Measurements from ENCODE around the gene JMJD1C.
"Not testable (repeated sequence)": the region's sequence is repeated elsewhere in the genome, so short reads cannot be mapped to it uniquely, and the experiment has no call there.

JMJD1C gene

GRCh38 chr10:63304146-63304545, 161.6 kb downstream of the JMJD1C start:
- Histone ChIP-seq H3K27me3 (replicated peaks; ENCODE audit: control insufficient read depth, insufficient read depth, low read length) (no peaks in the 10 kb centered on the region), H3K4me3 (replicated peaks; ENCODE audit: low read depth, low read length) (no peak overlapping the region), H3K36me3 (ENCODE audit: control insufficient read depth, insufficient read depth, low read length) (no peaks in the 10 kb centered on the region)
- no peak for TF ChIP-seq CTCF (IDR thresholded peaks at IDR 0.05; ENCODE audit: insufficient read depth, low read length, poor library complexity, severe bottlenecking)
- DNase-seq (ENCODE audit: extremely low read depth, insufficient read length) = no peak

- no peaks in the 10 kb centered on the region for H3K36me3 ChIP-seq (ENCODE audit: control insufficient read depth, insufficient read depth, low read length)
- no peak overlapping the region for H3K4me3 ChIP-seq (replicated peaks; ENCODE audit: low read depth, low read length)
- TF ChIP-seq CTCF (IDR thresholded peaks at IDR 0.05; ENCODE audit: insufficient read depth, low read length, poor library complexity, severe bottlenecking) = no peak
- no peaks in the 10 kb centered on the region for H3K27me3 ChIP-seq (replicated peaks; ENCODE audit: control insufficient read depth, insufficient read depth, low read length)
- DNase-seq (ENCODE audit: extremely low read depth, insufficient read length) = no peak
Measured at GRCh38 chr10:63300801-63301200, 165.0 kb downstream of the JMJD1C start.

GRCh38 chr10:63297941-63298340, 167.8 kb downstream of the JMJD1C start:
- no peak for TF ChIP-seq CTCF (IDR thresholded peaks at IDR 0.05; ENCODE audit: insufficient read depth, low read length, poor library complexity, severe bottlenecking)
- Histone ChIP-seq H3K4me3 (replicated peaks; ENCODE audit: low read depth, low read length) (no peak overlapping the region), H3K27me3 (replicated peaks; ENCODE audit: control insufficient read depth, insufficient read depth, low read length) (no peaks in the 10 kb centered on the region), H3K36me3 (ENCODE audit: control insufficient read depth, insufficient read depth, low read length) (no peaks in the 10 kb centered on the region)
- DNase-seq (ENCODE audit: extremely low read depth, insufficient read length) = no peak

GRCh38 chr10:63294781-63295180, 171.0 kb downstream of the JMJD1C start:
- Histone ChIP-seq H3K4me3 (replicated peaks; ENCODE audit: low read depth, low read length) (no peak overlapping the region), H3K27me3 (replicated peaks; ENCODE audit: control insufficient read depth, insufficient read depth, low read length) (no peaks in the 10 kb centered on the region)
- TF ChIP-seq CTCF (IDR thresholded peaks at IDR 0.05; ENCODE audit: insufficient read depth, low read length, poor library complexity, severe bottlenecking) = no peak

GRCh38 chr10:63292847-63293246, 172.9 kb downstream of the JMJD1C start:
- not testable (repeated sequence) for H3K27me3 ChIP-seq (replicated peaks; ENCODE audit: control insufficient read depth, insufficient read depth, low read length); H3K4me3 ChIP-seq (replicated peaks; ENCODE audit: low read depth, low read length); DNase-seq (ENCODE audit: extremely low read depth, insufficient read length); H3K36me3 ChIP-seq (ENCODE audit: control insufficient read depth, insufficient read depth, low read length)

More at GRCh38 chr10:63294781-63295180, 171.0 kb downstream of the JMJD1C start:
- no peak for DNase-seq (ENCODE audit: extremely low read depth, insufficient read length)
- no peaks in the 10 kb centered on the region for H3K36me3 ChIP-seq (ENCODE audit: control insufficient read depth, insufficient read depth, low read length)

GRCh38 chr10:63288170-63288569, 177.6 kb downstream of the JMJD1C start:
- no peaks in the 10 kb centered on the region for H3K36me3 ChIP-seq (ENCODE audit: control insufficient read depth, insufficient read depth, low read length)
- no peaks in the 10 kb centered on the region for H3K27me3 ChIP-seq (replicated peaks; ENCODE audit: control insufficient read depth, insufficient read depth, low read length)
- no peak for TF ChIP-seq CTCF (IDR thresholded peaks at IDR 0.05; ENCODE audit: insufficient read depth, low read length, poor library complexity, severe bottlenecking)
- no peak overlapping the region for H3K4me3 ChIP-seq (replicated peaks; ENCODE audit: low read depth, low read length)
- no peak for DNase-seq (ENCODE audit: extremely low read depth, insufficient read length)
